ENCODE results near the gene PIGW.

The PIGW gene

GRCh38 chr17:36544307-36545076 lies 9.7 kb downstream of the PIGW start, which contains the start of gene GGNBP2:
TSS of gene GGNBP2 (plus strand) at chr17:36544919. CDS start at chr17:36545725, 806 bp downstream.
- Histone ChIP-seq H3K9me3 (ENCODE audit: control insufficient read depth, low read length) (no peaks in the 10 kb centered on the region), H3K36me3 (ENCODE audit: control insufficient read depth, insufficient read depth, low read length) (no peaks in the 10 kb centered on the region), H3K27ac (ENCODE audit: insufficient read depth, low read length, poor library complexity, severe bottlenecking) (peak within 1 kb of the TSS; percentile 98), H3K27me3 (replicated peaks; ENCODE audit: control insufficient read depth, insufficient read depth, low read length, poor library complexity, severe bottlenecking) (no peaks in the 10 kb centered on the region), H3K4me1 (ENCODE audit: control insufficient read depth, insufficient read depth, low read length, poor library complexity, severe bottlenecking) (peaks cover 22% of the 10 kb centered on the region), H3K4me3 (ENCODE audit: insufficient read depth, low read depth, low read length, poor library complexity, severe bottlenecking) (peak within 1 kb of the TSS; percentile 91)
- peak; percentile 77 to 91 (median 88) for DNase-seq

GRCh38 chr17:36545077-36545464 lies 10.3 kb downstream of the PIGW start:
- no peak for DNase-seq
- Histone ChIP-seq H3K9me3 (ENCODE audit: control insufficient read depth, low read length) (no peaks in the 10 kb centered on the region), H3K27ac (ENCODE audit: insufficient read depth, low read length, poor library complexity, severe bottlenecking) (peak overlapping the region; percentile 98), H3K4me3 (ENCODE audit: insufficient read depth, low read depth, low read length, poor library complexity, severe bottlenecking) (peak overlapping the region; percentile 91), H3K4me1 (ENCODE audit: control insufficient read depth, insufficient read depth, low read length, poor library complexity, severe bottlenecking) (peaks cover 22% of the 10 kb centered on the region), H3K27me3 (replicated peaks; ENCODE audit: control insufficient read depth, insufficient read depth, low read length, poor library complexity, severe bottlenecking) (no peaks in the 10 kb centered on the region), H3K36me3 (ENCODE audit: control insufficient read depth, insufficient read depth, low read length) (no peaks in the 10 kb centered on the region)

GRCh38 chr17:36545465-36546417 lies 11.0 kb downstream of the PIGW start:
- Histone ChIP-seq H3K4me1 (ENCODE audit: control insufficient read depth, insufficient read depth, low read length, poor library complexity, severe bottlenecking) (peaks cover 29% of the 10 kb centered on the region), H3K4me3 (ENCODE audit: insufficient read depth, low read depth, low read length, poor library complexity, severe bottlenecking) (peak overlapping the region; percentile 89), H3K36me3 (ENCODE audit: control insufficient read depth, insufficient read depth, low read length) (no peaks in the 10 kb centered on the region), H3K9me3 (ENCODE audit: control insufficient read depth, low read length) (no peaks in the 10 kb centered on the region), H3K27me3 (replicated peaks; ENCODE audit: control insufficient read depth, insufficient read depth, low read length, poor library complexity, severe bottlenecking) (no peaks in the 10 kb centered on the region), H3K27ac (ENCODE audit: insufficient read depth, low read length, poor library complexity, severe bottlenecking) (peak overlapping the region; percentile 98)
- peak; percentile 95 to 97 (median 96) for DNase-seq

- H3K4me3 ChIP-seq (ENCODE audit: insufficient read depth, low read depth, low read length, poor library complexity, severe bottlenecking): peak overlapping the region; percentile 89
- H3K27me3 ChIP-seq (replicated peaks; ENCODE audit: control insufficient read depth, insufficient read depth, low read length, poor library complexity, severe bottlenecking): no peaks in the 10 kb centered on the region
- no peak for DNase-seq
- peak overlapping the region; percentile 98 for H3K27ac ChIP-seq (ENCODE audit: insufficient read depth, low read length, poor library complexity, severe bottlenecking)
- no peaks in the 10 kb centered on the region for H3K9me3 ChIP-seq (ENCODE audit: control insufficient read depth, low read length)
- peaks cover 35% of the 10 kb centered on the region for H3K4me1 ChIP-seq (ENCODE audit: control insufficient read depth, insufficient read depth, low read length, poor library complexity, severe bottlenecking)
- H3K36me3 ChIP-seq (ENCODE audit: control insufficient read depth, insufficient read depth, low read length): no peaks in the 10 kb centered on the region
Observed at GRCh38 chr17:36546418-36547093, 11.8 kb downstream of the PIGW start.

GRCh38 chr17:36547776-36548175 lies 13.0 kb downstream of the PIGW start:
- Histone ChIP-seq H3K4me1 (ENCODE audit: control insufficient read depth, insufficient read depth, low read length, poor library complexity, severe bottlenecking) (peaks cover 35% of the 10 kb centered on the region), H3K27ac (ENCODE audit: insufficient read depth, low read length, poor library complexity, severe bottlenecking) (peak overlapping the region; percentile 38), H3K27me3 (replicated peaks; ENCODE audit: control insufficient read depth, insufficient read depth, low read length, poor library complexity, severe bottlenecking) (no peaks in the 10 kb centered on the region), H3K4me3 (ENCODE audit: insufficient read depth, low read depth, low read length, poor library complexity, severe bottlenecking) (no peak overlapping the region), H3K36me3 (ENCODE audit: control insufficient read depth, insufficient read depth, low read length) (no peaks in the 10 kb centered on the region), H3K9me3 (ENCODE audit: control insufficient read depth, low read length) (no peaks in the 10 kb centered on the region)
- DNase-seq: no peak

GRCh38 chr17:36550491-36551417 lies 16.0 kb downstream of the PIGW start:
- no peaks in the 10 kb centered on the region for H3K27me3 ChIP-seq (replicated peaks; ENCODE audit: control insufficient read depth, insufficient read depth, low read length, poor library complexity, severe bottlenecking)
- H3K9me3 ChIP-seq (ENCODE audit: control insufficient read depth, low read length): no peaks in the 10 kb centered on the region
- H3K27ac ChIP-seq (ENCODE audit: insufficient read depth, low read length, poor library complexity, severe bottlenecking): peak overlapping the region; percentile 12
- H3K4me1 ChIP-seq (ENCODE audit: control insufficient read depth, insufficient read depth, low read length, poor library complexity, severe bottlenecking): peaks cover 32% of the 10 kb centered on the region
- H3K36me3 ChIP-seq (ENCODE audit: control insufficient read depth, insufficient read depth, low read length): no peaks in the 10 kb centered on the region
- H3K4me3 ChIP-seq (ENCODE audit: insufficient read depth, low read depth, low read length, poor library complexity, severe bottlenecking): peak overlapping the region; percentile 12
- DNase-seq: no peak

- Histone ChIP-seq H3K27me3 (replicated peaks; ENCODE audit: control insufficient read depth, insufficient read depth, low read length, poor library complexity, severe bottlenecking) (no peaks in the 10 kb centered on the region), H3K4me1 (ENCODE audit: control insufficient read depth, insufficient read depth, low read length, poor library complexity, severe bottlenecking) (peaks cover 18% of the 10 kb centered on the region), H3K36me3 (ENCODE audit: control insufficient read depth, insufficient read depth, low read length) (peaks cover 20% of the 10 kb centered on the region), H3K4me3 (ENCODE audit: insufficient read depth, low read depth, low read length, poor library complexity, severe bottlenecking) (no peak overlapping the region), H3K27ac (ENCODE audit: insufficient read depth, low read length, poor library complexity, severe bottlenecking) (no peak overlapping the region), H3K9me3 (ENCODE audit: control insufficient read depth, low read length) (no peaks in the 10 kb centered on the region)
- DNase-seq: no peak
Observed at GRCh38 chr17:36553459-36553858, 18.7 kb downstream of the PIGW start.

- no peaks in the 10 kb centered on the region for H3K9me3 ChIP-seq (ENCODE audit: control insufficient read depth, low read length)
- H3K4me1 ChIP-seq (ENCODE audit: control insufficient read depth, insufficient read depth, low read length, poor library complexity, severe bottlenecking): no peaks in the 10 kb centered on the region
- no peak overlapping the region for H3K4me3 ChIP-seq (ENCODE audit: insufficient read depth, low read depth, low read length, poor library complexity, severe bottlenecking)
- no peak for DNase-seq
- H3K36me3 ChIP-seq (ENCODE audit: control insufficient read depth, insufficient read depth, low read length): peaks cover 70% of the 10 kb centered on the region
- no peak overlapping the region for H3K27ac ChIP-seq (ENCODE audit: insufficient read depth, low read length, poor library complexity, severe bottlenecking)
- no peaks in the 10 kb centered on the region for H3K27me3 ChIP-seq (replicated peaks; ENCODE audit: control insufficient read depth, insufficient read depth, low read length, poor library complexity, severe bottlenecking)
Observed at GRCh38 chr17:36566081-36566480, 31.3 kb downstream of the PIGW start.

- Histone ChIP-seq H3K27me3 (replicated peaks; ENCODE audit: control insufficient read depth, insufficient read depth, low read length, poor library complexity, severe bottlenecking) (no peaks in the 10 kb centered on the region), H3K9me3 (ENCODE audit: control insufficient read depth, low read length) (no peaks in the 10 kb centered on the region), H3K4me3 (ENCODE audit: insufficient read depth, low read depth, low read length, poor library complexity, severe bottlenecking) (no peak overlapping the region), H3K27ac (ENCODE audit: insufficient read depth, low read length, poor library complexity, severe bottlenecking) (no peak overlapping the region), H3K4me1 (ENCODE audit: control insufficient read depth, insufficient read depth, low read length, poor library complexity, severe bottlenecking) (no peaks in the 10 kb centered on the region), H3K36me3 (ENCODE audit: control insufficient read depth, insufficient read depth, low read length) (peaks cover 51% of the 10 kb centered on the region)
- DNase-seq: no peak
Observed at GRCh38 chr17:36575028-36575427, 40.2 kb downstream of the PIGW start.
